Lower lobe of right lung (tissue), 2 donors: ENCODE measurements around the gene LTF. TPM values are rescaled to one million over a fixed set of nuclear protein-coding genes. Genes with fewer than 3 reads are reported as not detected.
"Not testable (repeated sequence)": the region's sequence is repeated elsewhere in the genome, so short reads cannot be mapped to it uniquely, and the experiment has no call there.

Experiments used
- ATAC-seq, 2 donors: fragments of 200-7000 bp; cut with Tn5 transposase; one replicate each; pipeline ENCODE4 v1.9.1; 2020 to 2022; ENCODE audit warnings: mild to moderate bottlenecking in 2 of 2, moderate library complexity in 2 of 2
- DNase-seq: peaks from one replicate; pipeline ENCODE4 v3.0.0-alpha.2; 2020
- H3K27ac ChIP-seq: fragments of 200-600 bp; one replicate; pipeline ENCODE4 v1.8.0; 2022
- H3K27me3 ChIP-seq: fragments of 200-600 bp; one replicate; pipeline ENCODE4 v1.8.0; 2022; ENCODE audit warnings: low read depth
- H3K36me3 ChIP-seq: fragments of 200-600 bp; one replicate; pipeline ENCODE4 v1.8.0; 2022; ENCODE audit warnings: mild to moderate bottlenecking
- H3K4me1 ChIP-seq: fragments of 200-600 bp; one replicate; pipeline ENCODE4 v1.8.0; 2022
- H3K4me3 ChIP-seq: fragments of 200-600 bp; one replicate; pipeline ENCODE4 v1.8.0; 2022; ENCODE audit warnings: mild to moderate bottlenecking
- H3K9me3 ChIP-seq: fragments of 200-600 bp; one replicate; pipeline ENCODE4 v1.8.0; 2022
- intact Hi-C: fragments of 100-400 bp; cut with DNase I; formaldehyde crosslinking; loops from one replicate; pipeline ENCODE4 v1.11.0; 2022
- total RNA-seq: library from RNA; stranded (reverse); fragmentation: NEBNext Ultra II Directional; extraction: Animal tissue kit (Norgen Biotek cat#: 25700); gene quantifications from one replicate; pipeline ENCODE4 v1.2.1, GENCODE V29; 2021
- TF ChIP-seq, protein P1 (sequence below): fragments of 200-600 bp; IDR thresholded peaks from one replicate; pipeline ENCODE4 v1.8.0; 2022; ENCODE audit warnings: antibody characterized with exemption, mild to moderate bottlenecking
- donor health status: DM: no; HTN: yes; CAD: no; lungs with severe emphysema.

The LTF gene
- total RNA-seq, 1 donor from 2014 or later: 53.5 TPM

DNA sequence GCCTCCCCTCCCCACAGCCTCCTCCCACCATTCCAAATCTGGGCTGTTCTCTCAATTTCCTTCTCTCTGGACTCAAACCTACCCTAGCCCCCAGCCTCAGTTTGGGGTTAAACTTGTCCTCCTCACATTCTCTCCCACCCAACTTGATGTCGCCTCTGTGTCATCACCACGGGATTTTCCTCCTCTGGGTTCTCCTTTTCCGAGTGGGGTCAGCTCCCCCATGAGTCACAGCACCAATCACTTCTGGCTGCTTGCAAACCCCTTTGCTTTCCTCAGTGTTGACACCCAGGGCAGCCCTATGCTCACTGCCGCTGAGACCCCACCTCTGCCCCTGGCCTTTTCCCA, 58.3 kb downstream of the LTF start:
- Histone ChIP-seq H3K4me1 (peaks cover 65% of the 10 kb centered on the region), H3K9me3 (no peaks in the 10 kb centered on the region), H3K4me3 (peak overlapping the region; percentile 49), H3K27ac (peak overlapping the region; percentile 85), H3K36me3 (no peaks in the 10 kb centered on the region), H3K27me3 (no peaks in the 10 kb centered on the region)
- intact Hi-C loops: no loop called here
- DNase-seq (peak; percentile 61), ATAC-seq (peak; percentile 58 to 59)
- TF ChIP-seq, protein P1, sequence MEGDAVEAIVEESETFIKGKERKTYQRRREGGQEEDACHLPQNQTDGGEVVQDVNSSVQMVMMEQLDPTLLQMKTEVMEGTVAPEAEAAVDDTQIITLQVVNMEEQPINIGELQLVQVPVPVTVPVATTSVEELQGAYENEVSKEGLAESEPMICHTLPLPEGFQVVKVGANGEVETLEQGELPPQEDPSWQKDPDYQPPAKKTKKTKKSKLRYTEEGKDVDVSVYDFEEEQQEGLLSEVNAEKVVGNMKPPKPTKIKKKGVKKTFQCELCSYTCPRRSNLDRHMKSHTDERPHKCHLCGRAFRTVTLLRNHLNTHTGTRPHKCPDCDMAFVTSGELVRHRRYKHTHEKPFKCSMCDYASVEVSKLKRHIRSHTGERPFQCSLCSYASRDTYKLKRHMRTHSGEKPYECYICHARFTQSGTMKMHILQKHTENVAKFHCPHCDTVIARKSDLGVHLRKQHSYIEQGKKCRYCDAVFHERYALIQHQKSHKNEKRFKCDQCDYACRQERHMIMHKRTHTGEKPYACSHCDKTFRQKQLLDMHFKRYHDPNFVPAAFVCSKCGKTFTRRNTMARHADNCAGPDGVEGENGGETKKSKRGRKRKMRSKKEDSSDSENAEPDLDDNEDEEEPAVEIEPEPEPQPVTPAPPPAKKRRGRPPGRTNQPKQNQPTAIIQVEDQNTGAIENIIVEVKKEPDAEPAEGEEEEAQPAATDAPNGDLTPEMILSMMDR: no peak

DNA sequence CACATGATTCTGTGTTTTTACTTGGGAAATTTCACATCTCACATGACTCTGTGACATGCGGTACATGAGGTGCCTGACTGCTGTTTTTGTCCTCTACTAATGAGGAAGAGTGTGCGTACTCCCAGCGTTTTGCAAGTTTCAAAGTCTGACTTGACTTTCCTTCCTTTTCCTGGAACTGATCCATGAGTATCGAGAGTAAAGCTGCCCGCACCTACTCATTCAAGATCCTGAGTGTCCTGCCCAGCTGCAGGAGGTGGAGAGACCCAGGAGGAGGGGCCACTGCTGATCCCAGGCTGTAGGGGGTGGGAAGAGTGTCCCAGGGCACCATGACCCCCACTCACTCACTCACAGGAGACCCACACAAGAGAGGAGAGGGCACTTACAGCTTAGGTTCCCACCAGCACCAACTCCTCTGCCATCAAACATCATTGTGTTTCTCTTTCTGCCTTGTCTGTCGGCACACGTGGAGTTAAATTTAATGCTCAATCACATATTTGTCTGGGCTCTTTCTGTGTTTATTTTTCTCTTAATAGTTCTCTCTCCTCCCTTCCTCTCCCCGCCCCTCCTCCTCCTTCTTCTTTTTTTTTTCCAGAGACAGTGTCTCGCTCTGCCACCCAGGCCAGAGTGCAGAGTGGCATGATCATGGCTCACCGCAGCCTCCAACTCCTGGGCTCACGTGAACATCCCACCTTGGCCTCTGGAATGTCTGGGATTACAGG, 59.2 kb downstream of the LTF start:
- no peaks in the 10 kb centered on the region for H3K36me3 ChIP-seq
- H3K9me3 ChIP-seq: no peaks in the 10 kb centered on the region
- peak overlapping the region; percentile 85 for H3K27ac ChIP-seq
- ATAC-seq (peak; percentile 80 to 82), DNase-seq (peak; percentile 69)
- peaks cover 60% of the 10 kb centered on the region for H3K4me1 ChIP-seq
- TF ChIP-seq, protein P1: no peak
- peak overlapping the region; percentile 49 for H3K4me3 ChIP-seq
- H3K27me3 ChIP-seq: no peaks in the 10 kb centered on the region
- intact Hi-C loops: no loop called here

DNA sequence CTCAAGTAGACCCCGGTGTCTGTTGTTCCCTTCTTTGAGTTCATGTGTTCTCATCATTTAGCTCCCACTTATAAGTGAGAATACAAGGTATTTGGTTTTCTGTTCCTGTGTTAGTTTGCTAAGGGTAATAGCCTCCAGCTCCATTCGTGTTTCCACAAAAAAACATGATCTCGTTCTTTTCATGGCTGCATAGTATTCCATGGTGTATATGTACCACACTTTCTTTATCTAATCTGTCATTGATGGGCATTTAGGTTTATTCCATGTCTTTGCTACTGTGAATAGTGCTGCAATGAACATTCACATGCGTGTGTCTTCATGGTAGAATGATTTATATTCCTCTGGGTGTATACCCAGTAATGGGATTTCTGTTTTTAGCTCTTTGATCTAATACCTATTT, 61.8 kb downstream of the LTF start:
- H3K27me3 ChIP-seq, ATAC-seq, DNase-seq, H3K36me3 ChIP-seq, intact Hi-C loops, H3K4me3 ChIP-seq, H3K9me3 ChIP-seq, H3K27ac ChIP-seq: not testable (repeated sequence)
- peaks cover 59% of the 10 kb centered on the region for H3K4me1 ChIP-seq

DNA sequence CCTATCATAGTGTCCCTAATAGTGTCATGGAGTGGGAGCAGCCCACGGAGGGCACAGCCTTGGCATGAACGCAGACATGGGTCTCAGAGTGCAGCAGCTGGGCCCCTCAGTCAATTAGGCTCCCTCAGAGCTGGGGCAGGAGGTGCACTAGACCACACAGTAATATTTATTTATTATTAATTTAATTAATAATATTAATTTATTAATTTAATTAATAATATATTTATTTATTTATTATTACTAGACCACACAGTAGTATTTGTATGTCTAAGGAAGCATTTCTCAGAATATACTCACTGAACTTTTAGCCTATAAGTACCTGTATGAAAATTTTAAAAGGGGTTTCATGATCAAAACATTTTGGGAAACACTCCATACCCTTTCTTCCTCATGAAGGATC, 63.1 kb downstream of the LTF start:
- H3K9me3 ChIP-seq: no peaks in the 10 kb centered on the region
- TF ChIP-seq, protein P1: no peak
- H3K4me3 ChIP-seq: no peak overlapping the region
- H3K4me1 ChIP-seq: peaks cover 55% of the 10 kb centered on the region
- no peak overlapping the region for H3K27ac ChIP-seq
- no peak for ATAC-seq
- intact Hi-C loops: no loop called here
- no peaks in the 10 kb centered on the region for H3K27me3 ChIP-seq
- H3K36me3 ChIP-seq: no peaks in the 10 kb centered on the region
- DNase-seq: no peak

DNA sequence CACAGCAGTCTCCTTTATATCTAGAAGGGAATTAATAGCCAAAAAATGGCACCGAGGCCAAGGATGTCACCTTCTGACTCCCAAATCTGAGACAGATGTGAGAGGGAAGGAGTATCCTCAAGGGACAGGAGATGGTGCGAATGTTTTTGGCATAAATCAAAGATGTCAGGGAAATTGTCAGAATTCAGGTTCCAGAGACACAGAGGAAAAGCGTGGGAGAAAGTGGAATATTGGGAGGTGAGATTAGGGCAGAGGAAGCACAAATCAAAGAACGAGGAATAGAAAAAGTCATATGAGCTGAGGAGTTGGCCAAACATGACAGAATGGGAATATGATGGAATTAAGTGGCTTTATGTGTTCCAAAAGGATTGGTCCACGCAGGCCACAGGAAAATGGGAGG, 63.9 kb downstream of the LTF start:
- intact Hi-C loops: no loop called here
- no peak overlapping the region for H3K27ac ChIP-seq
- ATAC-seq: no peak
- H3K27me3 ChIP-seq: no peaks in the 10 kb centered on the region
- no peak overlapping the region for H3K4me3 ChIP-seq
- TF ChIP-seq, protein P1: no peak
- H3K9me3 ChIP-seq: no peaks in the 10 kb centered on the region
- peaks cover 55% of the 10 kb centered on the region for H3K4me1 ChIP-seq
- H3K36me3 ChIP-seq: no peaks in the 10 kb centered on the region
- DNase-seq: no peak

DNA sequence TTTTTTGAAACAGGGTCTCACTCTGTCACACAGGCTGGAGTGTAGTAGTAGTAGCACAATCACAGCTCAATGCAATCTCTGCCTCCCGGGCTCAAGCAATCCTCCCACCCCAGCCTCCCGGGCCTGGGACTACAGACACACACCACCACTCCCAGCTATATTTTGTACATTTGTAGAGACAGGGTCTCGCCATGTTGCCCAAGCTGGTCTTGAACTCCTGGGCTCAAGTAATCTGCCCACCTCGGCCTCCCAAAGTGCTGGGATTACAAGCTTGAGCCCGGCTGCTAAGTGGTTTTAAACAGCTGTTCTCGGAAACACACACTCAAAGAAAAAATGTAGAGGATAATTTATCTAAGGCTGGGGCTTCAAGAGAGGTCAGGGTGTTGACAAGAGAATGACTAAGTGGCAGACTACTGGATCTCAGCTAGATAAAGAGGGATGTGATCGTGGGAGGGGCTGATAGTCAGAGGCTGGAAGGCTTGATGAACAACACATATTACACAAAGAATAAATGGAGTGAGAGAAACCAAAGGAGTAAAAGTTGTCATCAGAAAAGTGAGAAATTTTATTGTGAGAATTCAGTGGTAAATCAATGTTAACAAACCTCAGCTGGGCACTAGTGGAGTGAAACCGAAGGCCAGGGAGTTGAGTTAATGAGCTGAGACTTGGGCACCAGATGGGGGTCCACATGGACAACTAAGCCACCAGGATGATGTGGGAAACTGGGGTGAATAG, 64.5 kb downstream of the LTF start:
- H3K9me3 ChIP-seq: no peaks in the 10 kb centered on the region

More for the DNA sequence above, 64.5 kb downstream of the LTF start:
- Histone ChIP-seq H3K36me3 (no peaks in the 10 kb centered on the region), H3K27ac (no peak overlapping the region), H3K27me3 (no peaks in the 10 kb centered on the region), H3K4me3 (no peak overlapping the region), H3K4me1 (peaks cover 55% of the 10 kb centered on the region)
- TF ChIP-seq, protein P1: no peak
- intact Hi-C loops: no loop called here
- DNase-seq (no peak), ATAC-seq (peak; percentile 59 to 72)
